HG03064 (cell line): ENCODE data around the gene FZD4.
"Not testable (repeated sequence)": the region's sequence is repeated elsewhere in the genome, so short reads cannot be mapped to it uniquely, and the experiment has no call there.

ENCODE experiments used
- ATAC-seq: cut with Tn5 transposase; IDR thresholded peaks from one replicate; pipeline ENCODE4 v1.9.1; 2021; ENCODE audit warnings: low read depth; ENCODE audit not compliant: unreplicated experiment

The FZD4 gene

GRCh38 chr11:86977441-86978050, 22.4 kb upstream of the FZD4 start:
- ATAC-seq: no peak

GRCh38 chr11:86972734-86973133, 17.5 kb upstream of the FZD4 start:
- ATAC-seq: no peak

DNA sequence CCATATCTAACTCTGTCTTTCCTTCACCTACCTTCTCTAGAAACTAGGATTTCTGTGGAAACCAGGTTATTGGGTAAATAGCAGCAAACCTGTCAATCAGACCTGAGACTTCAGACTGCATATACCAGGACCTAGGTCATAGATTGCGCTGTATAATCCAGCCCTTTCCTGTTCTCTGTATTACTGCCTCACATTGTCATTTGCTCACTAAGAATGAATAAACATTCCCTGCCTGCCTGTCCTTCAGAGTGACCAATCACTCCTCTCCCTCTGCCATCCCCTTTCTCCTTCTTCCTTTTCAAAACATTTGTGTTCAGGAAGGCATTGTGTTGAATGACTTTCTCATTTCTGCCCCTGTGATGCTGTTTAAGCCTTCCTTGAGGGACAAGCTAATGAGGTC, 14.1 kb upstream of the FZD4 start:
- ATAC-seq: no peak

GRCh38 chr11:86967601-86968000, 12.4 kb upstream of the FZD4 start:
- ATAC-seq: not testable (repeated sequence)

DNA sequence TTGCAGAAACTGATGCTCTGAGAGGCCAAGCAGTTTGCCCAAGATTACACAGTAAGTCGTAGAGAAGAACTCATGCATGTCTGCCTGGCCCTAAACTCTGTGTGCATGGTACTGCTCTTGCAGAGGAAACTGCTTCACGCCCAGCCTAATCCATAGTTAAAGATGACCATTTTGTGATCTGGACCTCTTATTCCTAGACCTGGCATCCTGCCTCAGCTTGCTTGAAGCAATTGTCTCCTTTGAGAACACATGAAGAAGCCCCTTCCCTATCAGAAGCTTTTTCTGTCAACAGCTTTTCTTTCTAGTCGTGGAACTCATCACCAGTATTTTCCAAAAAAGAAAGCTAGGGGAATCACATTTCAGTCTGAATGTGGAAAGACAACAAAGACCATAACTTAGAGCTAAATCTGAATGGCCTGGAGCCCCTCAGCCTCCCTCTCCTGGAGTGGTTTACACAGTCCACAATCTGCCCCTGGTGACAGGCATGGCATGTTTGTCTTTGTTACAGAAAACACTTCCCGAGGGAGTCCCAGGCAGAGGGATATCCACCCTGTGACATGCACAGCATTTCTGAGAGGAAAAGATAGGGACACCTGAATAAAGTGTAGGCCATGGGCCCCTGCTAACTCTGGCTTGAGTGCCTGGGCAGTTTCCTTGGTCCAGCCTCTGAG, 2.9 kb upstream of the FZD4 start:
- no peak for ATAC-seq

DNA sequence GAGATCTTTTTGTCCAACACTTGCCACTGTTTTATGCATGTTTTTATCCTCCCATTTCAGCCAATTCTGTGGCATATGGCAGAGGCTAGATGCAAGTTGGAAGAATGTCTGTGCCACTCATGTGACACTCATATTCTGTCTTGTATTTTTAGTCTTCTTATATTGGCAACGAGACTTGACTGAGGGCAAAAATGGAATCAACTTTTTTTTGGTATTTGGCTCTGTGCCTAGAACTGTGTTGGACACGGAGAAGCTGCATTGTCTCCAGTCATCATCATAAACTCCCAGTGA, 1.7 kb upstream of the FZD4 start:
- no peak for ATAC-seq

DNA sequence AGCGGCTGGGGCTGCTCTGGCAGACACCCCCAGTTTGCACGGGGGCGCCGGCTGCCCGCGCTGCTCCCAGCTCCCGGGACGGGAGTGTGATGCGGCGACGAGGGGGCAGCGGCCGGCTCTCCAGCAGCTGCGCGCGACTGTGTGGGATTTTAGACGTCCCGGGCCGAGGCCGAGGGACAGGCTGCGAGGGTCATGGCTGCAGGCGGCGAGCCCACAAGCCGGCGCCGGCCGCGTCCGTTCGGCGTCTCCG, 159 bp downstream of the FZD4 start:
- peak; percentile 23 for ATAC-seq

DNA sequence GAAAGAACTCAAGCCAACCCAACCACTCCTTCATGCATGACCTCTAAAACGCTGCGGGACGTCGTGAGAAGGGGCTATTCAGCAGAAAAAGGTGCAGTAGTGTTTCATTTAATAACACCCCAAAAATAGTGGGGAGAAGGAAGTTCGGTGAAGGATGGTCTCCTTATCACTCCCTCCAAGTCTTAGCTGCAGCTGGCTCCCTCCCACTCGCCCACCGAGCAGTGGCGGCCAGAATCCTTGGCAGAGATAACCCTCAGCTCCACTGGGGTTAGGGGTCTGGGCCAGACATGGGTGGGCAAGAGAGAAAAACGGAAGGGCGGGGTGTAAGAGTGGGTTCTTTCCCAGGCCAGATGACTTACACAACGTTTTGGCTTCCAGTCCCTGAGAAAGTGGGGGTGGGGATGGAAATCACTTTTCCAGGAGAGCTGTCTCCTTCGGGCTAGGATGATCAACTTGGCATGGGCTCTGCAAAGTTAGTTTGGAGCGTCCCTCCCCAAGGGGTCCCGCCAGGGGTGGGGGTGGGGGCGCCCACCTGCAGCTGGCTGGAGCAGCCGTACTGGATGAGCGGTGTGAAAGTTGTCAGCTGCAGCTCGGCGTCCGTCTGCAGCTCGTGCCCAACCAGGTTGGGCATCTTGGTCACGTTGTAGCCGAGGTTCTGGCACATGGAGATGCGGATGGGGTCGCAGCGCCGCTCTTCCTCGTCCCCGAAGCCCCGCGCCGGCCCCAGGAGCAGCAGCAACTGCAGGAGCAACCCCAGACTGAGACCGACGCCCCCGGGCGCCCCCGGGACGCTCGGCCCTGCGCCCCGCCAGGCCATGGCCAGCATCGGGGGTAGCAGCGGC, 705 bp downstream of the FZD4 start:
- ATAC-seq: no peak

GRCh38 chr11:86952221-86952875, 2.8 kb downstream of the FZD4 start:
- no peak for ATAC-seq

DNA sequence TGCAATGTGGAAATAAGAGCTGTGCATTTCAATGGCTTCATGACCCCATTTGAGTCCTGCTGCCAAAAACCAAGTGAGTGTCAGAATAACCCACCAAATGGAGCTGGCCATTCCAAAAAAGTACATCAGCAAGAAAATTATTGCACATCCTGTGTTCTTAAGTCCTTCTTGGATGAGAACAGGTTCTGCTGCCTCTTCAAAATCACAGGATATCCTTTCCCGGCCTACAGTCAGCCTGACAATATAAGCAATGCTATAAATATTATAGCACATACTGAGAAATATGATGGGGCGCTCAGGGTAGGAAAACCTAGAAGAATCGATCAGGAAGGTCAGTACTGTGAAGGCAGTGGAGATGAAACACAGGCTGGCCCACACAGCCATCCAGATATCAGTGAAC, 3.5 kb downstream of the FZD4 start:
- no peak for ATAC-seq

GRCh38 chr11:86950661-86950995, 4.6 kb downstream of the FZD4 start:
- ATAC-seq: no peak

GRCh38 chr11:86949995-86950660, 5.1 kb downstream of the FZD4 start:
- no peak for ATAC-seq

- ATAC-seq: no peak
Measured at GRCh38 chr11:86948733-86949132, 6.5 kb downstream of the FZD4 start.

DNA sequence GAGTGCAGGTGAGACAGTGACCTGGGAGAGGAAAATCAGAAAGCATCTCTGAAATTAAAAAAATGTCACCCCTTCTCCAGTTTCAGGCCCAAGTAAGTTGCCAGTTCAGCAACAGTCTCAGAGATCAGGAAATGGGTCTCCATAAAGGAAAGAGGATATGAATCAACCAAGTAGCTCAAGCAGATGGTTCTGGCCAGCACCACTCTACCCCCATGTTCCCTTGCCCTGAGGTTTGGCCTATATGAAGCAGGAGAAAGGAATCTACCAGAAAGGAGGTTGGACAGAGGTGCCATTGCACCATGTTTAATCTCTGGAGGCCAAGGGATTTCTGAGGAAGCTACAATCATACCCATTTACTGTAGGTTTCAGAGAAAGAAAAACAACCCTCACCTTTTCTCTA, 7.7 kb downstream of the FZD4 start:
- ATAC-seq: no peak

GRCh38 chr11:86943505-86943904, 11.7 kb downstream of the FZD4 start:
- not testable (repeated sequence) for ATAC-seq

GRCh38 chr11:86941871-86942599, 13.2 kb downstream of the FZD4 start:
- ATAC-seq: no peak

GRCh38 chr11:86941077-86941870, 13.9 kb downstream of the FZD4 start:
- ATAC-seq: no peak

GRCh38 chr11:86940122-86940777, 14.9 kb downstream of the FZD4 start:
- ATAC-seq: no peak
